ENCODE measurements around the gene M6PR. TPM values are rescaled to one million over a fixed set of nuclear protein-coding genes. Genes with fewer than 3 reads are reported as not detected.
"Not testable (repeated sequence)": the region's sequence is repeated elsewhere in the genome, so short reads cannot be mapped to it uniquely, and the experiment has no call there.

Gene M6PR
- total RNA-seq, 3 donors from 2014 or later (not counting 1 experiment from before 2014, with no cell fraction given) = 245 to 270 (median 255) TPM

- H3K27ac ChIP-seq (ENCODE audit: low read length) = no peak overlapping the region
- Mint-ChIP-seq H3K4me1 (no peaks in the 10 kb centered on the region), H3K27ac (peak overlapping the region in 1 of 2 donors; percentile 4), H3K4me3 (no peak overlapping the region), H3K9me3 (no peaks in the 10 kb centered on the region), H3K27me3 (ENCODE audit: low read depth in 2 of 2) (no peaks in the 10 kb centered on the region), H3K36me3 (peaks cover 13% of the 10 kb centered on the region)
- WGBS (ENCODE audit: insufficient coverage) = 98% methylated on average over 5 of the region's 5 CpGs
- DNase-seq (no peak), ATAC-seq (no peak)
- peaks cover 34% of the 10 kb centered on the region for H3K36me3 ChIP-seq (ENCODE audit: control insufficient read depth, insufficient read depth, low read length)
- H3K9me3 ChIP-seq (ENCODE audit: control insufficient read depth, insufficient read depth, low read length) = no peaks in the 10 kb centered on the region
- no peaks in the 10 kb centered on the region for H3K4me1 ChIP-seq (ENCODE audit: control insufficient read depth, insufficient read depth, low read length)
- H3K27me3 ChIP-seq (ENCODE audit: control insufficient read depth, insufficient read depth, low read length) = no peaks in the 10 kb centered on the region
- intact Hi-C loops (cut with micrococcal nuclease) = no loop called here
- H3K4me3 ChIP-seq (ENCODE audit: low read length) = no peak overlapping the region
- TF ChIP-seq CTCF (IDR thresholded peaks at IDR 0.05) = no peak
These were observed 26.9 kb downstream of the M6PR start for GRCh38 chr12:8922544-8922943.

GRCh38 chr12:8919643-8920042 is 29.8 kb downstream of the M6PR start:
- intact Hi-C loops (cut with micrococcal nuclease); H3K27ac Mint-ChIP-seq: not testable (repeated sequence)

GRCh38 chr12:8917751-8918150 is 31.7 kb downstream of the M6PR start:
- Histone ChIP-seq H3K4me1 (ENCODE audit: control insufficient read depth, insufficient read depth, low read length) (peaks cover 10% of the 10 kb centered on the region), H3K27ac (ENCODE audit: low read length) (no peak overlapping the region), H3K4me3 (ENCODE audit: low read length) (no peak overlapping the region), H3K36me3 (ENCODE audit: control insufficient read depth, insufficient read depth, low read length) (peaks cover 27% of the 10 kb centered on the region), H3K27me3 (ENCODE audit: control insufficient read depth, insufficient read depth, low read length) (no peaks in the 10 kb centered on the region), H3K9me3 (ENCODE audit: control insufficient read depth, insufficient read depth, low read length) (no peaks in the 10 kb centered on the region)
- Mint-ChIP-seq H3K27ac (no peak overlapping the region), H3K36me3 (peaks cover 13% of the 10 kb centered on the region), H3K27me3 (ENCODE audit: low read depth in 2 of 2) (no peaks in the 10 kb centered on the region), H3K4me1 (peaks cover 13 to 14% of the 10 kb centered on the region in 2 donors), H3K4me3 (no peak overlapping the region), H3K9me3 (no peaks in the 10 kb centered on the region)
- DNase-seq (no peak), ATAC-seq (no peak)
- TF ChIP-seq CTCF (IDR thresholded peaks at IDR 0.05) = no peak
- intact Hi-C loops (cut with micrococcal nuclease) = no loop called here
- WGBS (ENCODE audit: insufficient coverage) = 96% methylated on average over 1 of the region's 1 CpG

More at GRCh38 chr12:8919643-8920042, 29.8 kb downstream of the M6PR start:
- H3K27me3 ChIP-seq (ENCODE audit: control insufficient read depth, insufficient read depth, low read length); H3K9me3 ChIP-seq (ENCODE audit: control insufficient read depth, insufficient read depth, low read length); H3K4me1 ChIP-seq (ENCODE audit: control insufficient read depth, insufficient read depth, low read length); H3K4me1 Mint-ChIP-seq; H3K9me3 Mint-ChIP-seq; ATAC-seq; H3K27ac ChIP-seq (ENCODE audit: low read length); H3K27me3 Mint-ChIP-seq (ENCODE audit: low read depth in 2 of 2); DNase-seq; H3K4me3 ChIP-seq (ENCODE audit: low read length); H3K4me3 Mint-ChIP-seq: not testable (repeated sequence)
- H3K36me3 ChIP-seq (ENCODE audit: control insufficient read depth, insufficient read depth, low read length) = peaks cover 32% of the 10 kb centered on the region
- WGBS (ENCODE audit: insufficient coverage) = 100% methylated on average over 2 of the region's 4 CpGs
- peaks cover 13% of the 10 kb centered on the region for H3K36me3 Mint-ChIP-seq

- Histone ChIP-seq H3K36me3 (ENCODE audit: control insufficient read depth, insufficient read depth, low read length) (peaks cover 21% of the 10 kb centered on the region), H3K27ac (ENCODE audit: low read length) (no peak overlapping the region), H3K27me3 (ENCODE audit: control insufficient read depth, insufficient read depth, low read length) (no peaks in the 10 kb centered on the region), H3K9me3 (ENCODE audit: control insufficient read depth, insufficient read depth, low read length) (no peaks in the 10 kb centered on the region), H3K4me1 (ENCODE audit: control insufficient read depth, insufficient read depth, low read length) (peaks cover 10% of the 10 kb centered on the region), H3K4me3 (ENCODE audit: low read length) (no peak overlapping the region)
- Mint-ChIP-seq H3K27ac (no peak overlapping the region), H3K9me3 (no peaks in the 10 kb centered on the region), H3K4me3 (no peak overlapping the region), H3K4me1 (peaks cover 13 to 14% of the 10 kb centered on the region in 2 donors), H3K36me3 (peaks cover 13% of the 10 kb centered on the region), H3K27me3 (ENCODE audit: low read depth in 2 of 2) (no peaks in the 10 kb centered on the region)
- DNase-seq (no peak), ATAC-seq (no peak)
- WGBS (ENCODE audit: insufficient coverage) = 89% methylated on average over 3 of the region's 3 CpGs
- TF ChIP-seq CTCF (IDR thresholded peaks at IDR 0.05) = no peak
- intact Hi-C loops (cut with micrococcal nuclease) = no loop called here
These were observed 32.4 kb downstream of the M6PR start for GRCh38 chr12:8917031-8917430.
